ENCODE results near the gene STON2. TPM values are rescaled to one million over a fixed set of nuclear protein-coding genes. Genes with fewer than 3 reads are reported as not detected.

The STON2 gene
- total RNA-seq, 1 donor from 2014 or later: 20.8 TPM

- no peak for DNase-seq (ENCODE audit: low spot score)
Measured at GRCh38 chr14:81423504-81423903, 23.4 kb upstream of the STON2 start.

GRCh38 chr14:81418057-81418790 lies 18.1 kb upstream of the STON2 start:
- DNase-seq (ENCODE audit: low spot score): no peak

- no peak for DNase-seq (ENCODE audit: low spot score)
Measured at GRCh38 chr14:81416981-81417380, 16.9 kb upstream of the STON2 start.

- no peak for DNase-seq (ENCODE audit: low spot score)
Measured at GRCh38 chr14:81416194-81416952, 16.2 kb upstream of the STON2 start.

GRCh38 chr14:81415781-81416180 lies 15.7 kb upstream of the STON2 start:
- DNase-seq (ENCODE audit: low spot score): no peak

- no peak for DNase-seq (ENCODE audit: low spot score)
Measured at GRCh38 chr14:81414123-81414522, 14.0 kb upstream of the STON2 start.

- DNase-seq (ENCODE audit: low spot score): no peak
Measured at GRCh38 chr14:81412779-81413178, 12.7 kb upstream of the STON2 start.

GRCh38 chr14:81408595-81408994 lies 8.5 kb upstream of the STON2 start:
- no peak for DNase-seq (ENCODE audit: low spot score)

- DNase-seq (ENCODE audit: low spot score): no peak
Measured at GRCh38 chr14:81406863-81407262, 6.7 kb upstream of the STON2 start.

- no peak for DNase-seq (ENCODE audit: low spot score)
Measured at GRCh38 chr14:81402123-81402495, 2.0 kb upstream of the STON2 start.

GRCh38 chr14:81401420-81402122 lies 1.4 kb upstream of the STON2 start:
- no peak for DNase-seq (ENCODE audit: low spot score)

- no peak for DNase-seq (ENCODE audit: low spot score)
Measured at GRCh38 chr14:81400852-81401251, 728 bp upstream of the STON2 start.

- DNase-seq (ENCODE audit: low spot score): no peak
Measured at GRCh38 chr14:81398196-81398891, 1.8 kb downstream of the STON2 start.

- DNase-seq (ENCODE audit: low spot score): no peak
Measured at GRCh38 chr14:81396113-81396512, 4.0 kb downstream of the STON2 start.

- DNase-seq (ENCODE audit: low spot score): no peak
Measured at GRCh38 chr14:81394739-81395138, 5.4 kb downstream of the STON2 start.

- no peak for DNase-seq (ENCODE audit: low spot score)
Measured at GRCh38 chr14:81392976-81393643, 7.0 kb downstream of the STON2 start.

GRCh38 chr14:81392052-81392451 lies 8.1 kb downstream of the STON2 start:
- no peak for DNase-seq (ENCODE audit: low spot score)

GRCh38 chr14:81390696-81391095 lies 9.4 kb downstream of the STON2 start:
- no peak for DNase-seq (ENCODE audit: low spot score)

- no peak for DNase-seq (ENCODE audit: low spot score)
Measured at GRCh38 chr14:81388336-81388735, 11.8 kb downstream of the STON2 start.

GRCh38 chr14:81386290-81386745 lies 13.8 kb downstream of the STON2 start:
- no peak for DNase-seq (ENCODE audit: low spot score)

GRCh38 chr14:81385886-81386285 lies 14.2 kb downstream of the STON2 start:
- no peak for DNase-seq (ENCODE audit: low spot score)
